PFSK-1 (cell line): ENCODE data around the gene KCNAB3.
A peak's percentile ranks its signal among the peaks of the same experiment; 100 is the strongest.

Experiments
- FOXP2 ChIP-seq: optimal IDR thresholded peaks from 2 replicates; pipeline ENCODE3; 2011; ENCODE audit warnings: borderline replicate concordance, control low read depth, inconsistent platforms; ENCODE audit not compliant: insufficient read depth; ENCODE audit errors: extremely low read length, extremely low read depth
- POLR2AphosphoS5 ChIP-seq: IDR thresholded peaks from 2 replicates; pipeline ENCODE4 v1.6.1; 2012; ENCODE audit warnings: low read depth, mild to moderate bottlenecking, control low read depth, low read length, moderate library complexity
- SIN3A ChIP-seq: IDR thresholded peaks from 2 replicates; pipeline ENCODE4 v1.6.1; 2012; ENCODE audit warnings: mild to moderate bottlenecking, low read length, moderate library complexity, borderline replicate concordance; ENCODE audit not compliant: insufficient read depth
- TAF1 ChIP-seq: IDR thresholded peaks from 2 replicates; pipeline ENCODE4 v1.6.1; 2012; ENCODE audit warnings: low read length, control low read depth, borderline replicate concordance; ENCODE audit not compliant: insufficient read depth
- TF ChIP-seq, protein P1 (sequence below), 2 experiments: IDR thresholded peaks; 2 replicates each; pipeline versions ENCODE4 v1.6.1 to v1.8.0; 2011 to 2012; ENCODE audit warnings: low read depth in 2 of 2, low read length in 2 of 2, control low read depth in 1 of 2, inconsistent platforms in 1 of 2, mild to moderate bottlenecking in 1 of 2, moderate library complexity in 1 of 2; ENCODE audit not compliant: insufficient read depth in 1 of 2

The KCNAB3 gene

DNA sequence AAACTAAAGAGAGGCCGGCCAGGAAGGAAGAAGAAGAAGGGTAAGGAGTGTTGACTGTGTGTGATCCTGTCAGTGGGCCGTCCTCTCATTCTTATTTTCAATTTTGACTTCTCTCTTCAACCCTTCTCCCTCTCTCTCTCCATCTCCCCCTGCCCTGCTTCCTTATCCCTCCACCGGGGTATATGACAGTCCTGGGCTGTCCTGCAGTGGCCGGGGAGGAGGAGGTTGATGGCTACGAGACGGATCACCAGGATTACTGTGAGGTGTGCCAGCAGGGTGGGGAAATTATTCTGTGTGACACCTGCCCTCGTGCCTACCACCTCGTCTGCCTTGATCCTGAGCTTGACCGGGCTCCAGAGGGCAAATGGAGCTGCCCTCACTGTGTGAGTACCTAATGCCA, 35.4 kb downstream of the KCNAB3 start:
- no peak for TF ChIP-seq SIN3A
- TF ChIP-seq, protein P1, sequence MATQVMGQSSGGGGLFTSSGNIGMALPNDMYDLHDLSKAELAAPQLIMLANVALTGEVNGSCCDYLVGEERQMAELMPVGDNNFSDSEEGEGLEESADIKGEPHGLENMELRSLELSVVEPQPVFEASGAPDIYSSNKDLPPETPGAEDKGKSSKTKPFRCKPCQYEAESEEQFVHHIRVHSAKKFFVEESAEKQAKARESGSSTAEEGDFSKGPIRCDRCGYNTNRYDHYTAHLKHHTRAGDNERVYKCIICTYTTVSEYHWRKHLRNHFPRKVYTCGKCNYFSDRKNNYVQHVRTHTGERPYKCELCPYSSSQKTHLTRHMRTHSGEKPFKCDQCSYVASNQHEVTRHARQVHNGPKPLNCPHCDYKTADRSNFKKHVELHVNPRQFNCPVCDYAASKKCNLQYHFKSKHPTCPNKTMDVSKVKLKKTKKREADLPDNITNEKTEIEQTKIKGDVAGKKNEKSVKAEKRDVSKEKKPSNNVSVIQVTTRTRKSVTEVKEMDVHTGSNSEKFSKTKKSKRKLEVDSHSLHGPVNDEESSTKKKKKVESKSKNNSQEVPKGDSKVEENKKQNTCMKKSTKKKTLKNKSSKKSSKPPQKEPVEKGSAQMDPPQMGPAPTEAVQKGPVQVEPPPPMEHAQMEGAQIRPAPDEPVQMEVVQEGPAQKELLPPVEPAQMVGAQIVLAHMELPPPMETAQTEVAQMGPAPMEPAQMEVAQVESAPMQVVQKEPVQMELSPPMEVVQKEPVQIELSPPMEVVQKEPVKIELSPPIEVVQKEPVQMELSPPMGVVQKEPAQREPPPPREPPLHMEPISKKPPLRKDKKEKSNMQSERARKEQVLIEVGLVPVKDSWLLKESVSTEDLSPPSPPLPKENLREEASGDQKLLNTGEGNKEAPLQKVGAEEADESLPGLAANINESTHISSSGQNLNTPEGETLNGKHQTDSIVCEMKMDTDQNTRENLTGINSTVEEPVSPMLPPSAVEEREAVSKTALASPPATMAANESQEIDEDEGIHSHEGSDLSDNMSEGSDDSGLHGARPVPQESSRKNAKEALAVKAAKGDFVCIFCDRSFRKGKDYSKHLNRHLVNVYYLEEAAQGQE (IDR thresholded peaks at IDR 0.05; ENCODE audit: insufficient read depth in 1 of 2, low read depth in 2 of 2, low read length in 2 of 2): no peak
- no peak for TF ChIP-seq TAF1
- TF ChIP-seq FOXP2: no peak
- no peak for TF ChIP-seq POLR2AphosphoS5

DNA sequence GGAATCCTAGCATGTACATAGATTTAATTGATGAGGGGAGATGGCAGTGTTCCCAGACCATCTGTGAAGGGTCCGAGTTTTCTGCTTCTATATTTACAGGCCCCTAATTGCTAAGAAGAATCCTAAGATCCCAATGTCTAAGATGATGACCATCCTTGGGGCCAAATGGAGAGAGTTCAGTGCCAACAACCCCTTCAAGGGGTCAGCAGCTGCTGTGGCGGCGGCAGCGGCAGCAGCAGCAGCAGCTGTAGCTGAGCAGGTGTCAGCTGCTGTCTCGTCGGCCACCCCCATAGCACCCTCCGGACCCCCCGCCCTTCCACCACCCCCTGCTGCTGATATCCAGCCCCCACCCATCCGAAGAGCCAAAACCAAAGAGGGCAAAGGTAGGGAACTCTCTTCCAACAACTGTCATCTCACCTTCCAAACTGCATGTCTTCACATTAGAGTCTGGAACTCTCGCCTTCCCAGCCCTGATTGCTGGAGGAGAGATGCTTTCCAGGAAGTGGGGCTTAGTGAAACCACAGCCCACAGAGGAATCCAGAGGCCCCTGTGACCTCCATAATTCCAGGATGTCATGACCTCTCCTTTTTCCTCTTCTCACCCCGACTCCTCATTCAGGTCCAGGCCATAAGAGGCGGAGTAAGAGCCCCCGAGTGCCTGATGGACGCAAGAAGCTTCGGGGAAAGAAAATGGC, 36.3 kb downstream of the KCNAB3 start:
- no peak for TF ChIP-seq SIN3A
- TF ChIP-seq, protein P1 (IDR thresholded peaks at IDR 0.05; ENCODE audit: insufficient read depth in 1 of 2, low read depth in 2 of 2, low read length in 2 of 2): no peak
- no peak for TF ChIP-seq FOXP2
- TF ChIP-seq POLR2AphosphoS5: no peak
- no peak for TF ChIP-seq TAF1

DNA sequence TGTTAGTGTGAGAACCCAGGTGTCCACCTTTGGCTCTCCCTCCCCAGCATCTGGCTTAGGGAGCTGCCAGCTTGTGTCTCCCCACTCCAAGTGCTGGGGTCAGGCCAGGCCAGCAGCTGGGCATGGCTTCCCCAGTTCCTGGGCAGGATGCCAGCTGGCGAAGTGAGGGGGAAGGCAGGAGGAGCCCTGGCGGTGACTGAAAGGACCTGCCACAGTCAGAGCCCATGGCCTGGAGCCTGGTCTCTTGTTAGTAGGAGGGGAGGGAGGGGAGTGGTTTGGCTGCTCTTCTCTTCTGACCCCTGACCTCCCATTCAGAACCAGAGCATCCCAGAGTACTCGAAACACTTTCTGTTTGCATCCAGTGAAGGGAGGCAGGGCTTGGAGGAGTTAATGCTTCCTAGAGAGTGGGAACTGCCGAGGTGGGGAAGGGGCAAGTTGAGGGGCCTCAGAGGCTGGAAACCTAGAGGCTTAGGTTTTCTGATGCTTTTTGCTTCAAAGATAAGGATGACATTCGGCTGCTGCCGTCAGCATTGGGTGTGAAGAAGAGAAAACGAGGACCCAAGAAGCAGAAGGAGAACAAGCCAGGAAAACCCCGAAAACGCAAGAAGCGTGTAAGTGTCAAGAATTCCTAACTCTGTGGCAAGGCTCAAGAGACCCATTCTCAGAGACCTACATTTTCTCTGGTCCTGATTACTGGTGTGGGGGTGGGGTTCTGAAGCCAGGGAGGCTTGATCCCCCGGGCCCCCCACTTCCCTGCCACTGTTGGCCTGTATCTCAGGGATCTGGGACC, 40.3 kb downstream of the KCNAB3 start:
- TF ChIP-seq FOXP2 (peak; percentile 91), TAF1 (no peak), SIN3A (peak; percentile 89; the same call in 1 of the 2 replicates), POLR2AphosphoS5 (peak; percentile 77)
- TF ChIP-seq, protein P1 (IDR thresholded peaks at IDR 0.05; ENCODE audit: insufficient read depth in 1 of 2, low read depth in 2 of 2, low read length in 2 of 2): 0 out of 4 replicates have a peak, but pooled peaks of 1 of the 2 experiments have one; percentile 13

DNA sequence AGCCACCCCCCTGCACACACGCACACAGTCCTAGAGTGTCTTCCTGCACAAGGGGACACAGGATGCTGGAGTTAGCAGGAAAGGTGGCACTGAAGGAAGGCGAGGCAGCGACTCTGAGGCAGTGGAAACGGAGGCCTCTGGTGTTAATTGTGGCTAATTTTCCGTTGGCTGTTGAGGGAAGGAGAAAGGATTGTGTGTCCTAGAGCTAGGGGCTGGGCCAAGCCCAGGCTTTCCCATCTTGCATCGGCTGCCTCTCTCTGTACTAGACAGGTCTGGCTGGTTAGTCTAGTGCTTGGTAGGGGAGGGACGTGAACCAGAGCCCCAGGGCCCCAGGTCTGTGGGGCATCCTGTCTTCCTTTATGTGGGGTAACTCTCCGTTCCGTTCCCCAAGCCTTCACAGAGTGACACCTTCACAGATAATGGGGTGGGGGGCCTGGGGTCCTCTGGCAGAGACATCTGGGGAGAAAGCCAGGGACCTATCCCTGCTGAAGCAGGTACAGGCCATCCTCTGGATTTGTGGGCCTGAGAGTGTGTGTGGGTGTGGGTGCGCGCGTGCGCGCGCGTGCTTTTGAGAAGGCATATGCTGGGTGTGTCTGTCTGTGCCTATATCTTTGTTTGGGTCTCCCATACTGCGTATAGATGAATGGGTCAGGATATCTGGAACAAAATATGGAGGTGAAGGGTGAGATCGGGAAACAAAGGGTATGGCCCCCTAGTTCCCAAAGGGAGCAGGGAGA, 41.3 kb downstream of the KCNAB3 start, which contains the start of gene CHD3:
TSS of gene CHD3 (plus strand) at position 606 of the 737 bp plus-strand sequence. CDS start 212 bp downstream, outside the sequence.
- TF ChIP-seq SIN3A (no peak), FOXP2 (no peak), TAF1 (0 out of 2 replicates have a peak, but pooled peaks have one; percentile 71), POLR2AphosphoS5 (0 out of 2 replicates have a peak, but pooled peaks have one; percentile 17)
- TF ChIP-seq, protein P1 (IDR thresholded peaks at IDR 0.05; ENCODE audit: insufficient read depth in 1 of 2, low read depth in 2 of 2, low read length in 2 of 2): 0 out of 4 replicates have a peak, but pooled peaks of 1 of the 2 experiments have one; percentile 7
